GM12891 (cell line): ENCODE measurements around the gene TULP3.

Experiments used
- POLR2A ChIP-seq: IDR thresholded peaks from 2 replicates; pipeline ENCODE4 v1.6.1; 2011; ENCODE audit warnings: low read depth, low read length, control low read depth
- POLR2AphosphoS5 ChIP-seq: IDR thresholded peaks from 2 replicates; pipeline ENCODE4 v1.6.1; 2011; ENCODE audit warnings: low read depth, low read length, control low read depth
- SPI1 ChIP-seq: IDR thresholded peaks from 2 replicates; pipeline ENCODE4 v1.6.1; 2011; ENCODE audit warnings: low read depth, low read length, control low read depth
- TAF1 ChIP-seq: IDR thresholded peaks from 2 replicates; pipeline ENCODE4 v1.6.1; 2011; ENCODE audit warnings: low read depth, low read length, control low read depth

- TF ChIP-seq POLR2A (no peak), POLR2AphosphoS5 (no peak), TAF1 (no peak), SPI1 (no peak)
These were observed 47.7 kb upstream of the TULP3 start for GRCh38 chr12:2842948-2843347.
